ENCODE results near the gene TRPM3. TPM values are rescaled to one million over a fixed set of nuclear protein-coding genes. Genes with fewer than 3 reads are reported as not detected.

TRPM3 gene
- total and polyA plus RNA-seq, 12 donors: 0.27 to 5.3 (median 1.8) TPM

- no peak for DNase-seq
- no peaks in the 10 kb centered on the region for H3K27me3 ChIP-seq
- no peaks in the 10 kb centered on the region for H3K4me1 ChIP-seq (replicated peaks in 1 of 2)
- H3K4me3 ChIP-seq: no peak overlapping the region
- TF ChIP-seq POLR2A (IDR thresholded peaks at IDR 0.05): no peak
- TF ChIP-seq CTCF (IDR thresholded peaks at IDR 0.05): no peak
- no peak overlapping the region for H3K27ac ChIP-seq
- WGBS, 4 donors: 90 to 100% (median 95%) methylated on average over 1 of the region's 1 CpG
- H3K36me3 ChIP-seq (replicated peaks in 1 of 2): no peaks in the 10 kb centered on the region
- H3K9me3 ChIP-seq (replicated peaks in 1 of 3): no peaks in the 10 kb centered on the region
- intact Hi-C loops (cut with DNase I): no loop called here
Observed at GRCh38 chr9:70531311-70531710, 590.1 kb downstream of the TRPM3 start.

GRCh38 chr9:70530716-70531115 lies 590.7 kb downstream of the TRPM3 start:
- Histone ChIP-seq H3K36me3 (replicated peaks in 1 of 2) (no peaks in the 10 kb centered on the region), H3K27me3 (no peaks in the 10 kb centered on the region), H3K4me3 (no peak overlapping the region), H3K4me1 (replicated peaks in 1 of 2) (no peaks in the 10 kb centered on the region), H3K27ac (no peak overlapping the region), H3K9me3 (replicated peaks in 1 of 3) (no peaks in the 10 kb centered on the region)
- WGBS, 4 donors: 93 to 95% (median 95%) methylated on average over 5 of the region's 5 CpGs
- DNase-seq: no peak
- TF ChIP-seq CTCF (IDR thresholded peaks at IDR 0.05) (no peak), POLR2A (IDR thresholded peaks at IDR 0.05) (no peak)
- intact Hi-C loops (cut with DNase I): no loop called here

- no peaks in the 10 kb centered on the region for H3K27me3 ChIP-seq
- TF ChIP-seq POLR2A (IDR thresholded peaks at IDR 0.05) (no peak), CTCF (IDR thresholded peaks at IDR 0.05) (no peak)
- WGBS, 4 donors: 89 to 95% (median 92%) methylated on average over 7 of the region's 7 CpGs
- no peak overlapping the region for H3K4me3 ChIP-seq
- no peak for DNase-seq
- no peaks in the 10 kb centered on the region for H3K36me3 ChIP-seq (replicated peaks in 1 of 2)
- H3K9me3 ChIP-seq (replicated peaks in 1 of 3): peaks cover 0 to 3% (median 0%) of the 10 kb centered on the region in 3 donors
- H3K27ac ChIP-seq: no peak overlapping the region
- intact Hi-C loops (cut with DNase I): no loop called here
- H3K4me1 ChIP-seq (replicated peaks in 1 of 2): no peaks in the 10 kb centered on the region
Observed at GRCh38 chr9:70529833-70530232, 591.6 kb downstream of the TRPM3 start.

- Histone ChIP-seq H3K4me1 (replicated peaks in 1 of 2) (no peaks in the 10 kb centered on the region), H3K9me3 (replicated peaks in 1 of 3) (peaks cover 0 to 6% (median 0%) of the 10 kb centered on the region in 3 donors), H3K27ac (no peak overlapping the region), H3K27me3 (no peaks in the 10 kb centered on the region), H3K4me3 (no peak overlapping the region), H3K36me3 (replicated peaks in 1 of 2) (no peaks in the 10 kb centered on the region)
- TF ChIP-seq CTCF (IDR thresholded peaks at IDR 0.05) (no peak), POLR2A (IDR thresholded peaks at IDR 0.05) (no peak)
- intact Hi-C loops (cut with DNase I): no loop called here
- 88 to 92% (median 90%) methylated on average over 6 of the region's 6 CpGs for WGBS, 4 donors
- DNase-seq: no peak
Observed at GRCh38 chr9:70529377-70529776, 592.0 kb downstream of the TRPM3 start.

Data from adrenal gland (tissue), 12 donors.